ENCODE measurements around the gene DNAJA3. TPM values are rescaled to one million over a fixed set of nuclear protein-coding genes. Genes with fewer than 3 reads are reported as not detected.

Gene DNAJA3
- total RNA-seq, 1 donor from 2014 or later = 36.4 TPM

- peaks cover 75% of the 10 kb centered on the region for H3K79me2 ChIP-seq (ENCODE audit: insufficient read depth, low read length)
- no peak overlapping the region for H3K27ac ChIP-seq (ENCODE audit: low read depth, low read length)
- H2AFZ ChIP-seq (ENCODE audit: low read depth, low read length) = no peak overlapping the region
- Mint-ChIP-seq H3K27me3 (ENCODE audit: low read depth, unreplicated experiment) (no peaks in the 10 kb centered on the region), H3K4me3 (ENCODE audit: unreplicated experiment) (no peak overlapping the region), H3K4me1 (ENCODE audit: low read depth, unreplicated experiment) (peaks cover 14% of the 10 kb centered on the region), H3K27ac (ENCODE audit: unreplicated experiment) (no peak overlapping the region), H3K36me3 (ENCODE audit: low read depth, unreplicated experiment) (peaks cover 2% of the 10 kb centered on the region), H3K9me3 (ENCODE audit: unreplicated experiment) (no peaks in the 10 kb centered on the region)
- no peaks in the 10 kb centered on the region for H3K9me3 ChIP-seq (ENCODE audit: insufficient read depth, low read depth, low read length)
- no peak for FAIRE-seq
- H3K9ac ChIP-seq (ENCODE audit: low read length) = no peak overlapping the region
- no peak for TF ChIP-seq EZH2 (IDR thresholded peaks at IDR 0.05; ENCODE audit: insufficient read depth, low read length)
- TF ChIP-seq CTCF (IDR thresholded peaks at IDR 0.05; ENCODE audit: insufficient read depth, low read depth, low read length) = no peak
- peaks cover 83% of the 10 kb centered on the region for H4K20me1 ChIP-seq (ENCODE audit: insufficient read depth, low read length)
- no peaks in the 10 kb centered on the region for H3K36me3 ChIP-seq (ENCODE audit: insufficient read depth, low read length)
- H3K27me3 ChIP-seq (ENCODE audit: insufficient read depth, low read length) = no peaks in the 10 kb centered on the region
- H3K4me1 ChIP-seq (ENCODE audit: insufficient read depth, low read length) = peaks cover 60% of the 10 kb centered on the region
- no peak overlapping the region for H3K4me3 ChIP-seq (ENCODE audit: insufficient read depth, low read depth, low read length)
- DNase-seq (ENCODE audit: low read depth) = no peak
- no peak overlapping the region for H3K4me2 ChIP-seq (ENCODE audit: low read length)
Observed at GRCh38 chr16:4378999-4379690, 46.5 kb upstream of the DNAJA3 start.

- Mint-ChIP-seq H3K9me3 (ENCODE audit: unreplicated experiment) (no peaks in the 10 kb centered on the region), H3K4me3 (ENCODE audit: unreplicated experiment) (no peak overlapping the region), H3K4me1 (ENCODE audit: low read depth, unreplicated experiment) (peaks cover 13% of the 10 kb centered on the region), H3K36me3 (ENCODE audit: low read depth, unreplicated experiment) (peaks cover 2% of the 10 kb centered on the region), H3K27me3 (ENCODE audit: low read depth, unreplicated experiment) (no peaks in the 10 kb centered on the region), H3K27ac (ENCODE audit: unreplicated experiment) (peak overlapping the region; percentile 53)
- H3K27ac ChIP-seq (ENCODE audit: low read depth, low read length) = no peak overlapping the region
- DNase-seq (ENCODE audit: low read depth) (peak; percentile 39), FAIRE-seq (no peak)
- peaks cover 63% of the 10 kb centered on the region for H3K79me2 ChIP-seq (ENCODE audit: insufficient read depth, low read length)
- peaks cover 76% of the 10 kb centered on the region for H4K20me1 ChIP-seq (ENCODE audit: insufficient read depth, low read length)
- no peaks in the 10 kb centered on the region for H3K9me3 ChIP-seq (ENCODE audit: insufficient read depth, low read depth, low read length)
- H3K9ac ChIP-seq (ENCODE audit: low read length) = no peak overlapping the region
- no peak overlapping the region for H2AFZ ChIP-seq (ENCODE audit: low read depth, low read length)
- no peak overlapping the region for H3K4me2 ChIP-seq (ENCODE audit: low read length)
- peaks cover 54% of the 10 kb centered on the region for H3K4me1 ChIP-seq (ENCODE audit: insufficient read depth, low read length)
- no peak overlapping the region for H3K4me3 ChIP-seq (ENCODE audit: insufficient read depth, low read depth, low read length)
- no peaks in the 10 kb centered on the region for H3K27me3 ChIP-seq (ENCODE audit: insufficient read depth, low read length)
- H3K36me3 ChIP-seq (ENCODE audit: insufficient read depth, low read length) = no peaks in the 10 kb centered on the region
- TF ChIP-seq CTCF (IDR thresholded peaks at IDR 0.05; ENCODE audit: insufficient read depth, low read depth, low read length) (no peak), EZH2 (IDR thresholded peaks at IDR 0.05; ENCODE audit: insufficient read depth, low read length) (no peak)
Observed at GRCh38 chr16:4380119-4381063, 45.3 kb upstream of the DNAJA3 start.
